CD8-positive, alpha-beta memory T cell (primary cell): ENCODE data around the gene TCEA2. TPM values are rescaled to one million over a fixed set of nuclear protein-coding genes. Genes with fewer than 3 reads are reported as not detected.

Experiments
- CTCF ChIA-PET: fragments of 350-600 bp; sonication (Branson Sonifier 250); formaldehyde crosslinking; loops from one replicate; lab custom pipeline; 2021; ENCODE audit warnings: antibody characterized with exemption; lab: Charles Lee
- POLR2A ChIA-PET: fragments of 350-600 bp; sonication (Branson Sonifier 250); formaldehyde crosslinking; loops from one replicate; lab custom pipeline; 2021; ENCODE audit warnings: antibody characterized with exemption; lab: Charles Lee
- DNase-seq, 5 donors: peaks; one replicate each; pipeline versions ENCODE4 v3.0.0 to v3.0.0-alpha.2; 2020 to 2022; ENCODE audit warnings: mixed read lengths in 1 of 5
- H3K27ac ChIP-seq: one replicate; pipeline ENCODE4 v1.7.0; 2013; ENCODE audit warnings: low read depth, mild to moderate bottlenecking, low read length, moderate library complexity
- H3K27me3 ChIP-seq: 2 replicates; pipeline ENCODE4 v1.7.0; 2013; ENCODE audit warnings: low read length, mild to moderate bottlenecking; ENCODE audit not compliant: insufficient read depth, poor library complexity, severe bottlenecking
- H3K36me3 ChIP-seq: 2 replicates; pipeline ENCODE4 v1.7.0; 2013; ENCODE audit warnings: mild to moderate bottlenecking, low read length, moderate library complexity; ENCODE audit not compliant: insufficient read depth
- H3K4me1 ChIP-seq: 2 replicates; pipeline ENCODE4 v1.7.0; 2013; ENCODE audit warnings: mild to moderate bottlenecking, low read length, moderate library complexity; ENCODE audit not compliant: insufficient read depth
- H3K4me3 ChIP-seq: 2 replicates; pipeline ENCODE4 v1.7.0; 2013; ENCODE audit warnings: mild to moderate bottlenecking, low read length
- H3K9me3 ChIP-seq: 2 replicates; pipeline ENCODE4 v1.7.0; 2013; ENCODE audit warnings: mild to moderate bottlenecking, low read length
- H3K27ac Mint-ChIP-seq, 8 donors: one replicate each; pipeline ENCODE4 v1.8.0; 2020 to 2021; ENCODE audit warnings: mixed read lengths in 8 of 8, mild to moderate bottlenecking in 6 of 8, inconsistent platforms in 3 of 8, moderate library complexity in 3 of 8
- H3K27me3 Mint-ChIP-seq, 2 donors: one replicate each; pipeline ENCODE4 v1.8.0; 2020 to 2021; ENCODE audit warnings: mixed read lengths in 2 of 2, mild to moderate bottlenecking in 1 of 2, moderate library complexity in 1 of 2
- H3K36me3 Mint-ChIP-seq, 3 donors: one replicate each; pipeline ENCODE4 v1.8.0; 2020 to 2021; ENCODE audit warnings: mixed read lengths in 3 of 3, inconsistent platforms in 1 of 3, mild to moderate bottlenecking in 1 of 3
- H3K4me1 Mint-ChIP-seq, 3 donors: one replicate each; pipeline ENCODE4 v1.8.0; 2020 to 2021; ENCODE audit warnings: mixed read lengths in 3 of 3, inconsistent platforms in 1 of 3, mild to moderate bottlenecking in 1 of 3
- H3K4me3 Mint-ChIP-seq, 7 donors: one replicate each; pipeline ENCODE4 v1.8.0; 2020 to 2021; ENCODE audit warnings: mixed read lengths in 7 of 7, mild to moderate bottlenecking in 6 of 7, moderate library complexity in 4 of 7, inconsistent platforms in 2 of 7
- H3K9me3 Mint-ChIP-seq, 5 donors: one replicate each; pipeline ENCODE4 v1.8.0; 2020 to 2022; ENCODE audit warnings: mixed read lengths in 5 of 5, mild to moderate bottlenecking in 3 of 5, moderate library complexity in 2 of 5, inconsistent platforms in 1 of 5
- polyA plus RNA-seq: library from polyadenylated mRNA; unstranded; fragments of 300-500 nt; fragmentation: Illumina TruSeq; gene quantifications from one replicate; pipeline ENCODE4 v1.2.3, GENCODE V29; 2021
- total RNA-seq, 2 experiments: library from RNA; stranded (reverse); gene quantifications; one replicate each; pipeline ENCODE4 v1.2.3, GENCODE V29; 2021

The TCEA2 gene
- total and polyA plus RNA-seq, 3 experiments from 2014 or later: 24.2 to 30.9 (median 24.5) TPM

GRCh38 chr20:64037498-64038213, 25.3 kb upstream of the TCEA2 start:
- CTCF ChIA-PET: interaction anchor here (0.9 to 6.5 kb wide), 25 partner anchors 9 to 471 kb away, joined by 3 to 57 read pairs (median 6); partner anchors contain the start of genes OPRL1, PRPF6, RGS19 and SAMD10
- DNase-seq: no peak
- peak overlapping the region in 3 of 8 donors; percentile 33 to 57 (median 40) for H3K27ac Mint-ChIP-seq

GRCh38 chr20:64038224-64038564, 24.8 kb upstream of the TCEA2 start:
- Mint-ChIP-seq H3K9me3 (no peaks in the 10 kb centered on the region), H3K4me3 (peak overlapping the region in 5 of 7 donors; percentile 32 to 67 (median 64)), H3K4me1 (peaks cover 22 to 77% (median 30%) of the 10 kb centered on the region in 3 donors), H3K27ac (no peak overlapping the region), H3K27me3 (peaks cover 0 to 3% of the 10 kb centered on the region in 2 donors), H3K36me3 (peaks cover 0 to 12% (median 0%) of the 10 kb centered on the region in 3 donors)
- peaks cover 64% of the 10 kb centered on the region for H3K4me1 ChIP-seq
- no peaks in the 10 kb centered on the region for H3K27me3 ChIP-seq
- H3K4me3 ChIP-seq: peak overlapping the region; percentile 49
- no peaks in the 10 kb centered on the region for H3K9me3 ChIP-seq
- ChIA-PET POLR2A (interaction anchor here (0.7 to 1.6 kb wide), 6 partner anchors 15 to 82 kb away, joined by 4 to 15 read pairs (median 4); partner anchors contain the start of genes LKAAEAR1, PRPF6 and SAMD10), CTCF (interaction anchor here (0.9 to 6.5 kb wide), 32 partner anchors 9 to 542 kb away, joined by 3 to 57 read pairs (median 5); partner anchors contain the start of genes OPRL1, PRPF6, RGS19 and SAMD10)
- no peaks in the 10 kb centered on the region for H3K36me3 ChIP-seq
- DNase-seq: no peak
- no peak overlapping the region for H3K27ac ChIP-seq

More at GRCh38 chr20:64037498-64038213, 25.3 kb upstream of the TCEA2 start:
- Mint-ChIP-seq H3K36me3 (peaks cover 0 to 18% (median 0%) of the 10 kb centered on the region in 3 donors), H3K9me3 (no peaks in the 10 kb centered on the region), H3K4me3 (peak overlapping the region; percentile 58 to 90 (median 65)), H3K27me3 (peaks cover 0 to 3% of the 10 kb centered on the region in 2 donors), H3K4me1 (peaks cover 22 to 77% (median 30%) of the 10 kb centered on the region in 3 donors)
- no peak overlapping the region for H3K4me3 ChIP-seq
- H3K27ac ChIP-seq: no peak overlapping the region
- no peaks in the 10 kb centered on the region for H3K36me3 ChIP-seq
- H3K4me1 ChIP-seq: peaks cover 64% of the 10 kb centered on the region
- no peaks in the 10 kb centered on the region for H3K9me3 ChIP-seq
- POLR2A ChIA-PET: interaction anchor here (1.0 to 1.6 kb wide), 3 partner anchors 46 to 82 kb away, joined by 5 to 15 read pairs (median 6); partner anchors contain the start of genes LKAAEAR1, PRPF6 and SAMD10
- H3K27me3 ChIP-seq: no peaks in the 10 kb centered on the region

DNA sequence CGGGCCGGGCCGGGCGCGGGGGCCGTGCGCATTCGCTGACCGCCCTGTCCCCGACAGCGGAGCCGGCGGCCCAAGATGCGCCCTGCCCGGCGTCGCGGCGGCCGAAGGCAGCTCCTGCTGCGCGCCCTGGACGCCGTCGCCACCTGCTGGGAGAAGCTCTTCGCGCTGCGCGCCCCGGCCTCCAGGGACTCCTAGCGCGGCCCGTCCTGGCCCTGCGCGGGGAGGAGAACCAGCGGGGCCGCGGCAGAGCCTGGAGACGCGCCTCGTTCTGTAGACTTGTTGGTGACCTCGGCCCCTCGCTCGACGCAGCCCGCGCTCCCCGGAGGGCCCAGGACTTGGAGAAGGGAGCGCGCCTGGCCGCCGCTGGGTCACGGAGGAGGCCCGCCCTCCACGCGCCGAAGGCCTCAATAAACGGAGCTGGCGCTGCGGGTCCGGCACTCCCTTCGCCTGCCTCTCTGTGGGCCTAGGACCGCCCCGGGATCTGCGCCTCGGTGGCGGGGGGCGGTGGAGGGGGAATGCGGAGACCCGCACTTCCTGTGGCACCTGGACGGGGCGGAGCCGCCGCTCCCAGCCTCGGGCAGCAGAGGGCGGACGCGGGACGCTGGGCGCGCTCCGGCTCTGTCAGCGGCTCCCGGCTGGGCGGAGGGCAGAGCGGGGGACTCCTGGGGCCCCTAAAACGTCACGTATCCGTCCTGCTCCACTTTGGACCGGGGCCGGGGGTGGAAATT, 24.3 kb upstream of the TCEA2 start:
- no peaks in the 10 kb centered on the region for H3K9me3 ChIP-seq
- POLR2A ChIA-PET: interaction anchor here (0.7 to 1.6 kb wide), 7 partner anchors 16 to 518 kb away, joined by 4 to 15 read pairs (median 4); partner anchors contain the start of genes LKAAEAR1, PPDPF, PRPF6 and SAMD10
- H3K27me3 Mint-ChIP-seq: peaks cover 0 to 6% of the 10 kb centered on the region in 2 donors
- peak overlapping the region; percentile 48 to 82 (median 59) for H3K4me3 Mint-ChIP-seq
- no peak overlapping the region for H3K27ac ChIP-seq
- DNase-seq: peak; percentile 63 to 82 (median 66)
- H3K4me1 Mint-ChIP-seq: peaks cover 24 to 78% (median 33%) of the 10 kb centered on the region in 3 donors
- peaks cover 64% of the 10 kb centered on the region for H3K4me1 ChIP-seq
- no peaks in the 10 kb centered on the region for H3K27me3 ChIP-seq
- H3K4me3 ChIP-seq: peak overlapping the region; percentile 49
- H3K36me3 ChIP-seq: no peaks in the 10 kb centered on the region
- peak overlapping the region in 1 of 8 donors; percentile 84 for H3K27ac Mint-ChIP-seq
- H3K36me3 Mint-ChIP-seq: peaks cover 0 to 7% (median 0%) of the 10 kb centered on the region in 3 donors
- CTCF ChIA-PET: interaction anchor here (0.9 to 6.5 kb wide), 39 partner anchors 8 to 543 kb away, joined by 3 to 57 read pairs (median 4); partner anchors contain the start of genes LKAAEAR1, OPRL1, PRPF6 and PTK6
- no peaks in the 10 kb centered on the region for H3K9me3 Mint-ChIP-seq

GRCh38 chr20:64039293-64040160, 23.5 kb upstream of the TCEA2 start:
- Mint-ChIP-seq H3K27me3 (peaks cover 0 to 9% of the 10 kb centered on the region in 2 donors), H3K4me1 (peaks cover 22 to 77% (median 28%) of the 10 kb centered on the region in 3 donors), H3K27ac (peak overlapping the region in 2 of 8 donors; percentile 84 to 89), H3K36me3 (peaks cover 0 to 1% (median 0%) of the 10 kb centered on the region in 3 donors), H3K9me3 (no peaks in the 10 kb centered on the region), H3K4me3 (peak overlapping the region; percentile 52 to 84 (median 70))
- CTCF ChIA-PET: interaction anchor here (0.9 to 6.5 kb wide), 29 partner anchors 9 to 543 kb away, joined by 3 to 57 read pairs (median 5); partner anchors contain the start of genes LKAAEAR1, OPRL1, PRPF6 and PTK6
- DNase-seq: no peak
- Histone ChIP-seq H3K27me3 (no peaks in the 10 kb centered on the region), H3K9me3 (no peaks in the 10 kb centered on the region), H3K4me1 (peaks cover 56% of the 10 kb centered on the region), H3K36me3 (no peaks in the 10 kb centered on the region), H3K27ac (no peak overlapping the region), H3K4me3 (peak overlapping the region; percentile 49)
- POLR2A ChIA-PET: interaction anchor here (1.0 to 1.6 kb wide), 4 partner anchors 18 to 519 kb away, joined by 3 to 6 read pairs (median 4); partner anchors contain the start of genes PPDPF and SAMD10

DNA sequence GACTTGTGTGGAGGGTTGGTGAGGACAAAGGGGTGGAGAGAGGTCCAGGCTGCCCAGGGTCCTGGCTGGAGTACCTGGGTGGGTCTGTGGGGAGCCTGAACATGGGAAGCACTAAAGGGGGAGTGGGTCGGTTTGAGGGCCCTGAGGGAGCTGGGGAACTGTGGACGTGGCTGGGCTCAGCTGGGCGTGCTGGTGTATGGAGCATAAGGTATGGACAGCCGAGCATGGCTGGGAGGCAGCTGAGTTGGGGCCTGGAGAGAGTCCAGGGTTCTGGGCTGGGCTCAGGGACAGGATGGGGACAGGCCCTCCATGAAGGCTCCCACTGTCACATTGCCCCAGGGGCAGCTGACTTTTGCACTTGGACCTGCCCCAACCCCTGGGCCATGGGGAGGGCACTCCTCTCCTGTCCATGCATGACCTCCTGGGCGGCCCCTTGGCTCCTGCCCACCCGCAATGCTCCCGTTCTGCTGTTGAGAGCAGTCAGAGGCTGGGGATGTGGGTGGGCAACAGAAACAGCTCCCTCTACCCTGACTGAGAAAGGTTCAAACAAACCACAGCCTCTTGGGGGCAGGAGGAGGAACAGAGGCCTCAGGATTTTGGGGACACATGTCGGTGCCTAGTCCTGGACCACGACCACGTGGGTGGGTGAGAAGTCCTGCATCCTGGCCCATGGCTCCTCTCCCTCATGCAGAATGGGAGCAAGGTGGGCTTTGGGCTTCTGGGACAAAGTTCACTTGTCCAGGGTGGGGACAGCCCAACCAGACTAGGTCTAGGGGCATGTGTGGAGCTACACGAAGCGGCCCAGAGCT, 22.6 kb upstream of the TCEA2 start:
- Mint-ChIP-seq H3K27me3 (peaks cover 0 to 13% of the 10 kb centered on the region in 2 donors), H3K4me1 (peaks cover 15 to 70% (median 19%) of the 10 kb centered on the region in 3 donors), H3K4me3 (peak overlapping the region; percentile 12 to 84 (median 67)), H3K36me3 (no peaks in the 10 kb centered on the region), H3K9me3 (no peaks in the 10 kb centered on the region), H3K27ac (no peak overlapping the region)
- Histone ChIP-seq H3K27ac (no peak overlapping the region), H3K4me3 (no peak overlapping the region), H3K36me3 (no peaks in the 10 kb centered on the region), H3K4me1 (peaks cover 48% of the 10 kb centered on the region), H3K27me3 (no peaks in the 10 kb centered on the region), H3K9me3 (no peaks in the 10 kb centered on the region)
- ChIA-PET CTCF (interaction anchor here (0.9 to 6.5 kb wide), 15 partner anchors 9 to 80 kb away, joined by 3 to 57 read pairs (median 8); partner anchors contain the start of genes LKAAEAR1, OPRL1, PRPF6 and RGS19), POLR2A (interaction anchor here (1.0 to 1.6 kb wide), 2 partner anchors 61 to 520 kb away, joined by 3 to 4 read pairs; partner anchors contain the start of genes PPDPF and SAMD10)
- DNase-seq: no peak

- Mint-ChIP-seq H3K4me1 (peaks cover 16 to 67% (median 17%) of the 10 kb centered on the region in 3 donors), H3K4me3 (peak overlapping the region; percentile 43 to 86 (median 79)), H3K27ac (peak overlapping the region in 2 of 8 donors; percentile 17 to 50), H3K27me3 (peaks cover 6 to 17% of the 10 kb centered on the region in 2 donors), H3K9me3 (no peaks in the 10 kb centered on the region), H3K36me3 (no peaks in the 10 kb centered on the region)
- DNase-seq: no peak
- Histone ChIP-seq H3K4me3 (peak overlapping the region; percentile 46), H3K4me1 (peaks cover 40% of the 10 kb centered on the region), H3K9me3 (no peaks in the 10 kb centered on the region), H3K36me3 (no peaks in the 10 kb centered on the region), H3K27ac (no peak overlapping the region), H3K27me3 (no peaks in the 10 kb centered on the region)
- ChIA-PET CTCF (interaction anchor here (0.9 to 6.5 kb wide), 9 partner anchors 9 to 79 kb away, joined by 3 to 57 read pairs (median 28); partner anchors contain the start of genes OPRL1, PRPF6, RGS19 and SAMD10), POLR2A (interaction anchor here (1.0 kb wide), 1 partner anchor 62 kb away, joined by 3 read pairs; the partner anchor contains the start of gene SAMD10)
Measured at GRCh38 chr20:64041040-64041780, 21.8 kb upstream of the TCEA2 start.
